OCI-LY1 (cell line): ENCODE measurements around the gene PXN.
"Not testable (repeated sequence)": the region's sequence is repeated elsewhere in the genome, so short reads cannot be mapped to it uniquely, and the experiment has no call there.

ENCODE experiments used
- H2AFZ ChIP-seq: fragments of 200-600 bp; sonication (generic), shearing (Covaris generic); 2 replicates; pipeline ENCODE4 v1.6.0; 2014; ENCODE audit warnings: antibody characterized with exemption, mild to moderate bottlenecking, low read length
- H3F3A ChIP-seq: fragments of 200-600 bp; sonication (generic), shearing (Covaris generic); 2 replicates; pipeline ENCODE4 v1.6.0; 2014; ENCODE audit warnings: mild to moderate bottlenecking, antibody characterized with exemption, low read length, moderate library complexity; ENCODE audit not compliant: insufficient read depth
- H3K27ac ChIP-seq: fragments of 200-600 bp; sonication (generic); 2 replicates; pipeline ENCODE4 v1.5.1; 2014; ENCODE audit warnings: low read length, mixed run types, mild to moderate bottlenecking, low read depth; ENCODE audit not compliant: poor library complexity, severe bottlenecking
- H3K27me3 ChIP-seq: fragments of 200-600 bp; sonication (generic); 2 replicates; pipeline ENCODE4 v1.6.0; 2014; ENCODE audit warnings: antibody characterized with exemption, mild to moderate bottlenecking, low read length, moderate library complexity; ENCODE audit not compliant: insufficient read depth
- H3K36me3 ChIP-seq: fragments of 200-600 bp; sonication (generic); 2 replicates; pipeline ENCODE4 v1.6.1; 2014; ENCODE audit warnings: mild to moderate bottlenecking, antibody characterized with exemption, low read length, moderate library complexity, mixed read lengths; ENCODE audit not compliant: insufficient read depth
- H3K4me1 ChIP-seq: fragments of 200-600 bp; sonication (generic); 2 replicates; pipeline ENCODE4 v1.5.1; 2014; ENCODE audit warnings: mild to moderate bottlenecking, low read length, moderate library complexity; ENCODE audit not compliant: insufficient read depth, severe bottlenecking
- H3K4me2 ChIP-seq: fragments of 200-600 bp; sonication (generic), shearing (Covaris generic); 2 replicates; pipeline ENCODE4 v1.6.1; 2014; ENCODE audit warnings: low read length
- H3K4me3 ChIP-seq: fragments of 200-600 bp; sonication (generic); 2 replicates; pipeline ENCODE4 v1.5.1; 2014; ENCODE audit warnings: low read length, low read depth, mild to moderate bottlenecking, mixed read lengths; ENCODE audit not compliant: poor library complexity, severe bottlenecking
- H3K79me2 ChIP-seq: fragments of 200-600 bp; shearing (Covaris generic); 2 replicates; pipeline ENCODE4 v1.6.1; 2016; ENCODE audit warnings: mixed run types, low read length, mixed read lengths; ENCODE audit not compliant: insufficient read depth
- H3K9ac ChIP-seq: fragments of 200-600 bp; sonication (generic), shearing (Covaris generic); 2 replicates; pipeline ENCODE4 v1.6.1; 2014; ENCODE audit warnings: mild to moderate bottlenecking, low read length, mixed read lengths
- H3K9me2 ChIP-seq: fragments of 200-600 bp; sonication (generic), shearing (Covaris generic); 2 replicates; pipeline ENCODE4 v1.6.1; 2014; ENCODE audit warnings: low read depth, mild to moderate bottlenecking, low read length, mixed read lengths
- H3K9me3 ChIP-seq: fragments of 200-600 bp; shearing (Covaris generic); 2 replicates; pipeline ENCODE4 v1.6.1; 2014; ENCODE audit warnings: low read length, mixed read lengths
- H4K20me1 ChIP-seq: fragments of 200-600 bp; sonication (generic), shearing (Covaris generic); 2 replicates; pipeline ENCODE4 v1.6.0; 2016; ENCODE audit warnings: mild to moderate bottlenecking, low read length; ENCODE audit not compliant: insufficient read depth
- CTCF ChIP-seq: fragments of 200-600 bp; sonication (generic), shearing (Covaris generic); IDR thresholded peaks from 2 replicates; pipeline ENCODE4 v1.5.1; 2017; ENCODE audit warnings: mild to moderate bottlenecking, antibody characterized with exemption, low read length, moderate library complexity, mixed read lengths
- EZH2 ChIP-seq: fragments of 200-600 bp; sonication (generic), shearing (Covaris generic); IDR thresholded peaks from 2 replicates; pipeline ENCODE4 v1.8.0; 2017; ENCODE audit warnings: borderline replicate concordance, mixed run types, mild to moderate bottlenecking, antibody characterized with exemption, low read length, moderate library complexity, mixed read lengths

Gene PXN

GRCh38 chr12:120214626-120215356 is 50.7 kb downstream of the PXN start:
- no peak overlapping the region for H3K27ac ChIP-seq
- TF ChIP-seq EZH2 (no peak), CTCF (no peak)
- no peak overlapping the region for H3K4me2 ChIP-seq
- H3K4me1 ChIP-seq: no peaks in the 10 kb centered on the region
- no peaks in the 10 kb centered on the region for H4K20me1 ChIP-seq
- no peaks in the 10 kb centered on the region for H3K79me2 ChIP-seq
- H3K36me3 ChIP-seq: peaks cover 14% of the 10 kb centered on the region; the same call in 1 of the 2 replicates
- H3K9me3 ChIP-seq: no peaks in the 10 kb centered on the region
- H3K27me3 ChIP-seq: no peaks in the 10 kb centered on the region; the same call in 1 of the 2 replicates
- no peak overlapping the region for H3K4me3 ChIP-seq
- no peaks in the 10 kb centered on the region for H3K9me2 ChIP-seq
- no peaks in the 10 kb centered on the region for H3F3A ChIP-seq
- H3K9ac ChIP-seq: no peak overlapping the region
- H2AFZ ChIP-seq: no peak overlapping the region

GRCh38 chr12:120213758-120214157 is 51.8 kb downstream of the PXN start:
- no peaks in the 10 kb centered on the region for H3K79me2 ChIP-seq
- H3K9me2 ChIP-seq: no peaks in the 10 kb centered on the region
- peaks cover 16% of the 10 kb centered on the region; the same call in 1 of the 2 replicates for H3K36me3 ChIP-seq
- H3K9me3 ChIP-seq: no peaks in the 10 kb centered on the region
- H3K4me3 ChIP-seq: no peak overlapping the region
- H4K20me1 ChIP-seq: no peaks in the 10 kb centered on the region
- no peak overlapping the region for H3K9ac ChIP-seq
- no peak overlapping the region for H3K4me2 ChIP-seq
- TF ChIP-seq EZH2: no peak
- no peak for TF ChIP-seq CTCF
- H3K27ac ChIP-seq: no peak overlapping the region
- no peaks in the 10 kb centered on the region; the same call in 1 of the 2 replicates for H3K27me3 ChIP-seq
- H3F3A ChIP-seq: no peaks in the 10 kb centered on the region
- H3K4me1 ChIP-seq: no peaks in the 10 kb centered on the region
- no peak overlapping the region for H2AFZ ChIP-seq

- not testable (repeated sequence) for H4K20me1 ChIP-seq, H2AFZ ChIP-seq, H3F3A ChIP-seq, H3K27me3 ChIP-seq, H3K4me1 ChIP-seq, H3K27ac ChIP-seq, H3K79me2 ChIP-seq, H3K4me3 ChIP-seq, H3K9ac ChIP-seq, H3K9me3 ChIP-seq, H3K9me2 ChIP-seq, H3K4me2 ChIP-seq
- peaks cover 16% of the 10 kb centered on the region; the same call in 1 of the 2 replicates for H3K36me3 ChIP-seq
These were observed 52.3 kb downstream of the PXN start for GRCh38 chr12:120213182-120213581.

GRCh38 chr12:120212301-120212700 is 53.2 kb downstream of the PXN start:
- TF ChIP-seq CTCF: no peak
- no peak for TF ChIP-seq EZH2
- no peaks in the 10 kb centered on the region for H3K79me2 ChIP-seq

More at GRCh38 chr12:120212301-120212700, 53.2 kb downstream of the PXN start:
- no peaks in the 10 kb centered on the region for H3F3A ChIP-seq
- no peaks in the 10 kb centered on the region for H3K9me3 ChIP-seq
- no peak overlapping the region for H2AFZ ChIP-seq
- no peak overlapping the region for H3K4me2 ChIP-seq
- H3K4me3 ChIP-seq: no peak overlapping the region
- no peaks in the 10 kb centered on the region for H4K20me1 ChIP-seq
- no peaks in the 10 kb centered on the region for H3K4me1 ChIP-seq
- H3K9ac ChIP-seq: no peak overlapping the region
- no peaks in the 10 kb centered on the region for H3K9me2 ChIP-seq
- H3K27me3 ChIP-seq: no peaks in the 10 kb centered on the region; the same call in 1 of the 2 replicates
- peaks cover 22% of the 10 kb centered on the region; the same call in 1 of the 2 replicates for H3K36me3 ChIP-seq
- no peak overlapping the region for H3K27ac ChIP-seq
